CMK (cell line): Measurements from ENCODE around the gene EFCAB12.

Experiments
- DNase-seq: peaks from one replicate; pipeline ENCODE4 v3.0.0-alpha.2; 2010; ENCODE audit warnings: low read depth

Gene EFCAB12

GRCh38 chr3:129428376-129429079, at the start of gene EFCAB12:
EFCAB12 (minus strand) TSS chr3:129428636; CDS start chr3:129428488, 148 bp downstream.
- peak; percentile 59 for DNase-seq

- DNase-seq, result no peak
Observed at GRCh38 chr3:129476586-129476985, 48.1 kb upstream of the EFCAB12 start.

- DNase-seq, result no peak
Observed at GRCh38 chr3:129475863-129476262, 47.4 kb upstream of the EFCAB12 start.

GRCh38 chr3:129474984-129475804, 46.8 kb upstream of the EFCAB12 start:
- DNase-seq, result no peak

- no peak for DNase-seq
Observed at GRCh38 chr3:129473769-129474152, 45.3 kb upstream of the EFCAB12 start.

GRCh38 chr3:129473067-129473768, 44.8 kb upstream of the EFCAB12 start:
- DNase-seq, result no peak

GRCh38 chr3:129470861-129471260, 42.4 kb upstream of the EFCAB12 start:
- no peak for DNase-seq

GRCh38 chr3:129469026-129469425, 40.6 kb upstream of the EFCAB12 start:
- DNase-seq, result no peak

- no peak for DNase-seq
Observed at GRCh38 chr3:129467932-129468331, 39.5 kb upstream of the EFCAB12 start.

GRCh38 chr3:129463716-129464115, 35.3 kb upstream of the EFCAB12 start:
- no peak for DNase-seq

GRCh38 chr3:129463094-129463493, 34.7 kb upstream of the EFCAB12 start:
- DNase-seq, result no peak

GRCh38 chr3:129462361-129462968, 34.0 kb upstream of the EFCAB12 start:
- no peak for DNase-seq

- peak; percentile 29 for DNase-seq
Observed at GRCh38 chr3:129461461-129462146, 33.2 kb upstream of the EFCAB12 start.

GRCh38 chr3:129461022-129461421, 32.6 kb upstream of the EFCAB12 start:
- no peak for DNase-seq

GRCh38 chr3:129460572-129460971, 32.1 kb upstream of the EFCAB12 start:
- no peak for DNase-seq

GRCh38 chr3:129460155-129460554, 31.7 kb upstream of the EFCAB12 start:
- no peak for DNase-seq

GRCh38 chr3:129453732-129454131, 25.3 kb upstream of the EFCAB12 start:
- DNase-seq, result no peak

GRCh38 chr3:129449279-129450115, 21.1 kb upstream of the EFCAB12 start:
- DNase-seq, result no peak

- DNase-seq, result no peak
Observed at GRCh38 chr3:129448186-129448895, 19.9 kb upstream of the EFCAB12 start.

GRCh38 chr3:129446926-129447325, 18.5 kb upstream of the EFCAB12 start:
- DNase-seq, result no peak
